ENCODE measurements around the gene PI16.

Gene PI16

GRCh38 chr6:36970892-36971842, 16.6 kb downstream of the PI16 start:
- Mint-ChIP-seq H3K4me3 (no peak overlapping the region), H3K36me3 (peaks cover 3% of the 10 kb centered on the region), H3K4me1 (ENCODE audit: low read depth) (peaks cover under 1% of the 10 kb centered on the region), H3K9me3 (ENCODE audit: low read depth) (no peaks in the 10 kb centered on the region), H3K27ac (no peak overlapping the region), H3K27me3 (no peaks in the 10 kb centered on the region)

- Mint-ChIP-seq H3K27me3 (no peaks in the 10 kb centered on the region), H3K27ac (no peak overlapping the region), H3K9me3 (ENCODE audit: low read depth) (no peaks in the 10 kb centered on the region), H3K4me3 (no peak overlapping the region), H3K36me3 (peaks cover 3% of the 10 kb centered on the region), H3K4me1 (ENCODE audit: low read depth) (no peaks in the 10 kb centered on the region)
These were observed 17.6 kb downstream of the PI16 start for GRCh38 chr6:36971921-36972673.

GRCh38 chr6:36973190-36973589, 18.7 kb downstream of the PI16 start:
- peaks cover 3% of the 10 kb centered on the region for H3K36me3 Mint-ChIP-seq
- H3K27ac Mint-ChIP-seq, result no peak overlapping the region
- no peaks in the 10 kb centered on the region for H3K9me3 Mint-ChIP-seq (ENCODE audit: low read depth)
- H3K4me3 Mint-ChIP-seq, result no peak overlapping the region
- no peaks in the 10 kb centered on the region for H3K27me3 Mint-ChIP-seq
- no peaks in the 10 kb centered on the region for H3K4me1 Mint-ChIP-seq (ENCODE audit: low read depth)

- H3K36me3 Mint-ChIP-seq, result peaks cover 3% of the 10 kb centered on the region
- no peak overlapping the region for H3K4me3 Mint-ChIP-seq
- no peaks in the 10 kb centered on the region for H3K27me3 Mint-ChIP-seq
- H3K9me3 Mint-ChIP-seq (ENCODE audit: low read depth), result no peaks in the 10 kb centered on the region
- no peak overlapping the region for H3K27ac Mint-ChIP-seq
- no peaks in the 10 kb centered on the region for H3K4me1 Mint-ChIP-seq (ENCODE audit: low read depth)
These were observed 19.1 kb downstream of the PI16 start for GRCh38 chr6:36973647-36974046.

- Mint-ChIP-seq H3K27ac (no peak overlapping the region), H3K4me3 (no peak overlapping the region), H3K36me3 (no peaks in the 10 kb centered on the region)
These were observed 20.9 kb downstream of the PI16 start for GRCh38 chr6:36975231-36976006.

GRCh38 chr6:36976007-36976264, 21.4 kb downstream of the PI16 start:
- peaks cover 18% of the 10 kb centered on the region for H3K4me1 Mint-ChIP-seq (ENCODE audit: low read depth)
- no peaks in the 10 kb centered on the region for H3K27me3 Mint-ChIP-seq
- H3K27ac Mint-ChIP-seq, result no peak overlapping the region
- no peak overlapping the region for H3K4me3 Mint-ChIP-seq
- H3K9me3 Mint-ChIP-seq (ENCODE audit: low read depth), result no peaks in the 10 kb centered on the region
- no peaks in the 10 kb centered on the region for H3K36me3 Mint-ChIP-seq

More at GRCh38 chr6:36975231-36976006, 20.9 kb downstream of the PI16 start:
- H3K4me1 Mint-ChIP-seq (ENCODE audit: low read depth), result peaks cover 13% of the 10 kb centered on the region
- no peaks in the 10 kb centered on the region for H3K9me3 Mint-ChIP-seq (ENCODE audit: low read depth)
- no peaks in the 10 kb centered on the region for H3K27me3 Mint-ChIP-seq

- no peak overlapping the region for H3K27ac Mint-ChIP-seq
- H3K36me3 Mint-ChIP-seq, result no peaks in the 10 kb centered on the region
These were observed 22.0 kb downstream of the PI16 start for GRCh38 chr6:36976509-36976908.

GRCh38 chr6:36976931-36977330, 22.4 kb downstream of the PI16 start:
- no peaks in the 10 kb centered on the region for H3K27me3 Mint-ChIP-seq
- no peaks in the 10 kb centered on the region for H3K9me3 Mint-ChIP-seq (ENCODE audit: low read depth)
- H3K4me3 Mint-ChIP-seq, result no peak overlapping the region
- H3K4me1 Mint-ChIP-seq (ENCODE audit: low read depth), result peaks cover 26% of the 10 kb centered on the region
- H3K36me3 Mint-ChIP-seq, result no peaks in the 10 kb centered on the region
- no peak overlapping the region for H3K27ac Mint-ChIP-seq

More at GRCh38 chr6:36976509-36976908, 22.0 kb downstream of the PI16 start:
- Mint-ChIP-seq H3K27me3 (no peaks in the 10 kb centered on the region), H3K9me3 (ENCODE audit: low read depth) (no peaks in the 10 kb centered on the region), H3K4me1 (ENCODE audit: low read depth) (peaks cover 22% of the 10 kb centered on the region), H3K4me3 (no peak overlapping the region)

GRCh38 chr6:36977470-36977941, 23.0 kb downstream of the PI16 start:
- no peak overlapping the region for H3K4me3 Mint-ChIP-seq
- no peaks in the 10 kb centered on the region for H3K9me3 Mint-ChIP-seq (ENCODE audit: low read depth)
- H3K36me3 Mint-ChIP-seq, result no peaks in the 10 kb centered on the region
- no peak overlapping the region for H3K27ac Mint-ChIP-seq
- no peaks in the 10 kb centered on the region for H3K27me3 Mint-ChIP-seq
- peaks cover 30% of the 10 kb centered on the region for H3K4me1 Mint-ChIP-seq (ENCODE audit: low read depth)

- H3K9me3 Mint-ChIP-seq (ENCODE audit: low read depth), result no peaks in the 10 kb centered on the region
- H3K27ac Mint-ChIP-seq, result no peak overlapping the region
- peaks cover 31% of the 10 kb centered on the region for H3K4me1 Mint-ChIP-seq (ENCODE audit: low read depth)
- H3K27me3 Mint-ChIP-seq, result no peaks in the 10 kb centered on the region
- H3K4me3 Mint-ChIP-seq, result no peak overlapping the region
- no peaks in the 10 kb centered on the region for H3K36me3 Mint-ChIP-seq
These were observed 24.1 kb downstream of the PI16 start for GRCh38 chr6:36978421-36979346.

GRCh38 chr6:36979347-36979742, 24.8 kb downstream of the PI16 start:
- H3K9me3 Mint-ChIP-seq (ENCODE audit: low read depth), result no peaks in the 10 kb centered on the region
- H3K27ac Mint-ChIP-seq, result peak overlapping the region; percentile 61
- H3K36me3 Mint-ChIP-seq, result no peaks in the 10 kb centered on the region
- H3K4me3 Mint-ChIP-seq, result no peak overlapping the region
- no peaks in the 10 kb centered on the region for H3K27me3 Mint-ChIP-seq
- H3K4me1 Mint-ChIP-seq (ENCODE audit: low read depth), result peaks cover 31% of the 10 kb centered on the region

- Mint-ChIP-seq H3K4me1 (ENCODE audit: low read depth) (peaks cover 31% of the 10 kb centered on the region), H3K36me3 (no peaks in the 10 kb centered on the region), H3K27ac (no peak overlapping the region), H3K4me3 (no peak overlapping the region), H3K9me3 (ENCODE audit: low read depth) (no peaks in the 10 kb centered on the region), H3K27me3 (no peaks in the 10 kb centered on the region)
These were observed 25.6 kb downstream of the PI16 start for GRCh38 chr6:36980129-36980528.

- Mint-ChIP-seq H3K27ac (peak overlapping the region; percentile 18), H3K9me3 (ENCODE audit: low read depth) (no peaks in the 10 kb centered on the region), H3K27me3 (no peaks in the 10 kb centered on the region), H3K36me3 (no peaks in the 10 kb centered on the region), H3K4me1 (ENCODE audit: low read depth) (peaks cover 31% of the 10 kb centered on the region), H3K4me3 (no peak overlapping the region)
These were observed 26.5 kb downstream of the PI16 start for GRCh38 chr6:36980876-36981619.
